OCI-LY1 (cell line): ENCODE results near the gene RAPH1.

Experiments used
- H2AFZ ChIP-seq: fragments of 200-600 bp; sonication (generic), shearing (Covaris generic); 2 replicates; pipeline ENCODE4 v1.6.0; 2014; ENCODE audit warnings: antibody characterized with exemption, mild to moderate bottlenecking, low read length
- H3F3A ChIP-seq: fragments of 200-600 bp; sonication (generic), shearing (Covaris generic); 2 replicates; pipeline ENCODE4 v1.6.0; 2014; ENCODE audit warnings: mild to moderate bottlenecking, antibody characterized with exemption, low read length, moderate library complexity; ENCODE audit not compliant: insufficient read depth
- H3K27ac ChIP-seq: fragments of 200-600 bp; sonication (generic); 2 replicates; pipeline ENCODE4 v1.5.1; 2014; ENCODE audit warnings: low read length, mixed run types, mild to moderate bottlenecking, low read depth; ENCODE audit not compliant: poor library complexity, severe bottlenecking
- H3K27me3 ChIP-seq: fragments of 200-600 bp; sonication (generic); 2 replicates; pipeline ENCODE4 v1.6.0; 2014; ENCODE audit warnings: antibody characterized with exemption, mild to moderate bottlenecking, low read length, moderate library complexity; ENCODE audit not compliant: insufficient read depth
- H3K36me3 ChIP-seq: fragments of 200-600 bp; sonication (generic); 2 replicates; pipeline ENCODE4 v1.6.1; 2014; ENCODE audit warnings: mild to moderate bottlenecking, antibody characterized with exemption, low read length, moderate library complexity, mixed read lengths; ENCODE audit not compliant: insufficient read depth
- H3K4me1 ChIP-seq: fragments of 200-600 bp; sonication (generic); 2 replicates; pipeline ENCODE4 v1.5.1; 2014; ENCODE audit warnings: mild to moderate bottlenecking, low read length, moderate library complexity; ENCODE audit not compliant: insufficient read depth, severe bottlenecking
- H3K4me2 ChIP-seq: fragments of 200-600 bp; sonication (generic), shearing (Covaris generic); 2 replicates; pipeline ENCODE4 v1.6.1; 2014; ENCODE audit warnings: low read length
- H3K4me3 ChIP-seq: fragments of 200-600 bp; sonication (generic); 2 replicates; pipeline ENCODE4 v1.5.1; 2014; ENCODE audit warnings: low read length, low read depth, mild to moderate bottlenecking, mixed read lengths; ENCODE audit not compliant: poor library complexity, severe bottlenecking
- H3K79me2 ChIP-seq: fragments of 200-600 bp; shearing (Covaris generic); 2 replicates; pipeline ENCODE4 v1.6.1; 2016; ENCODE audit warnings: mixed run types, low read length, mixed read lengths; ENCODE audit not compliant: insufficient read depth
- H3K9ac ChIP-seq: fragments of 200-600 bp; sonication (generic), shearing (Covaris generic); 2 replicates; pipeline ENCODE4 v1.6.1; 2014; ENCODE audit warnings: mild to moderate bottlenecking, low read length, mixed read lengths
- H3K9me2 ChIP-seq: fragments of 200-600 bp; sonication (generic), shearing (Covaris generic); 2 replicates; pipeline ENCODE4 v1.6.1; 2014; ENCODE audit warnings: low read depth, mild to moderate bottlenecking, low read length, mixed read lengths
- H3K9me3 ChIP-seq: fragments of 200-600 bp; shearing (Covaris generic); 2 replicates; pipeline ENCODE4 v1.6.1; 2014; ENCODE audit warnings: low read length, mixed read lengths
- H4K20me1 ChIP-seq: fragments of 200-600 bp; sonication (generic), shearing (Covaris generic); 2 replicates; pipeline ENCODE4 v1.6.0; 2016; ENCODE audit warnings: mild to moderate bottlenecking, low read length; ENCODE audit not compliant: insufficient read depth
- EZH2 ChIP-seq: fragments of 200-600 bp; sonication (generic), shearing (Covaris generic); IDR thresholded peaks from 2 replicates; pipeline ENCODE4 v1.8.0; 2017; ENCODE audit warnings: borderline replicate concordance, mixed run types, mild to moderate bottlenecking, antibody characterized with exemption, low read length, moderate library complexity, mixed read lengths
- TF ChIP-seq, protein P1 (sequence below): fragments of 200-600 bp; sonication (generic), shearing (Covaris generic); IDR thresholded peaks from 2 replicates; pipeline ENCODE4 v1.5.1; 2017; ENCODE audit warnings: mild to moderate bottlenecking, antibody characterized with exemption, low read length, moderate library complexity, mixed read lengths

Gene RAPH1

DNA sequence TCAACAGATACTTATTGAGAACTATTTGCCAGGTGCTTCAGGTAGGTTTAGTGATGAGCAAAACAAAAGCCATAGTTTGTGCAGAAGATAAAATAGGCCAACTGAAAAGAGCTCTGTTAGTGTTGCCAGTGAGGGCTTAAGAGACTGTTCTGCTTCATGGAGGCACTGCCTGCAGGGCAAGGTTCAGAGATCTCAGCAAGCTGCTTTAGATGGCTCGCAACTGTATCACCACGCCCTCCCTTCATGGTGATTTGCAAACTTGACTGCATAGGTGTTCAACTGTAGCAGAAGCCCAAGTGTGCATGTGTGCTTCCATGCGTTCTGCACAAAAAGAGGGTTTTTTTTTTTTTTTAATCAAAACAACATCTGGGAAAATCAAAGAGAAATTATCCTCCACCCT is 84.5 kb downstream of the RAPH1 start:
- Histone ChIP-seq H3K79me2 (no peaks in the 10 kb centered on the region), H3F3A (no peaks in the 10 kb centered on the region), H3K4me1 (peaks cover 4% of the 10 kb centered on the region), H3K27me3 (no peaks in the 10 kb centered on the region), H3K27ac (no peak overlapping the region), H4K20me1 (no peaks in the 10 kb centered on the region), H2AFZ (no peak overlapping the region), H3K4me3 (no peak overlapping the region), H3K4me2 (no peak overlapping the region), H3K9me2 (no peaks in the 10 kb centered on the region), H3K9me3 (no peaks in the 10 kb centered on the region), H3K9ac (no peak overlapping the region), H3K36me3 (no peaks in the 10 kb centered on the region)
- TF ChIP-seq EZH2 = no peak
- TF ChIP-seq, protein P1, sequence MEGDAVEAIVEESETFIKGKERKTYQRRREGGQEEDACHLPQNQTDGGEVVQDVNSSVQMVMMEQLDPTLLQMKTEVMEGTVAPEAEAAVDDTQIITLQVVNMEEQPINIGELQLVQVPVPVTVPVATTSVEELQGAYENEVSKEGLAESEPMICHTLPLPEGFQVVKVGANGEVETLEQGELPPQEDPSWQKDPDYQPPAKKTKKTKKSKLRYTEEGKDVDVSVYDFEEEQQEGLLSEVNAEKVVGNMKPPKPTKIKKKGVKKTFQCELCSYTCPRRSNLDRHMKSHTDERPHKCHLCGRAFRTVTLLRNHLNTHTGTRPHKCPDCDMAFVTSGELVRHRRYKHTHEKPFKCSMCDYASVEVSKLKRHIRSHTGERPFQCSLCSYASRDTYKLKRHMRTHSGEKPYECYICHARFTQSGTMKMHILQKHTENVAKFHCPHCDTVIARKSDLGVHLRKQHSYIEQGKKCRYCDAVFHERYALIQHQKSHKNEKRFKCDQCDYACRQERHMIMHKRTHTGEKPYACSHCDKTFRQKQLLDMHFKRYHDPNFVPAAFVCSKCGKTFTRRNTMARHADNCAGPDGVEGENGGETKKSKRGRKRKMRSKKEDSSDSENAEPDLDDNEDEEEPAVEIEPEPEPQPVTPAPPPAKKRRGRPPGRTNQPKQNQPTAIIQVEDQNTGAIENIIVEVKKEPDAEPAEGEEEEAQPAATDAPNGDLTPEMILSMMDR = no peak

DNA sequence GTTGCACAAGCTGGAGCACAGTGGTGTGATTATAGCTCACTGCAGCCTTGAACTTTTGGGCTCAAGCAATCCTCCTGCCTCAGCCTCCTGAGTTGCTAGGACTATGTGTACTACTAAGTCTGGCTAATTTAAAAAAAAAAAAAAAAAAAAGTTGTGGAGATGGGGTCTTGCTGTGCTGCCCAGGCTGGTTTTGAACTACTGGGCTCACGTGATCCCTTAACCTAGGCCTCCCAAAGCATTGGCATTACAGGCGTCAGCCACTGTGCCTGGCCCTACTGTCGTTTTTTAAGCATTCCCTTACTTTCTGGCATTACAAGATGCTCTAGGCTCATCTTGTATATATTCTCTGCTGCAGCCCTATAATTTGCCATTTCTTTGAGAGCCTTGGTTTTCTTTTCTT is 88.3 kb downstream of the RAPH1 start:
- Histone ChIP-seq H3F3A (no peaks in the 10 kb centered on the region), H3K9me2 (no peaks in the 10 kb centered on the region), H3K9me3 (no peaks in the 10 kb centered on the region), H2AFZ (no peak overlapping the region), H3K4me3 (no peak overlapping the region), H3K4me2 (no peak overlapping the region), H3K9ac (no peak overlapping the region), H3K79me2 (no peaks in the 10 kb centered on the region), H3K27ac (no peak overlapping the region), H3K36me3 (no peaks in the 10 kb centered on the region), H3K4me1 (peaks cover 4% of the 10 kb centered on the region), H3K27me3 (no peaks in the 10 kb centered on the region), H4K20me1 (no peaks in the 10 kb centered on the region)
- TF ChIP-seq EZH2 = no peak
- TF ChIP-seq, protein P1 = no peak

DNA sequence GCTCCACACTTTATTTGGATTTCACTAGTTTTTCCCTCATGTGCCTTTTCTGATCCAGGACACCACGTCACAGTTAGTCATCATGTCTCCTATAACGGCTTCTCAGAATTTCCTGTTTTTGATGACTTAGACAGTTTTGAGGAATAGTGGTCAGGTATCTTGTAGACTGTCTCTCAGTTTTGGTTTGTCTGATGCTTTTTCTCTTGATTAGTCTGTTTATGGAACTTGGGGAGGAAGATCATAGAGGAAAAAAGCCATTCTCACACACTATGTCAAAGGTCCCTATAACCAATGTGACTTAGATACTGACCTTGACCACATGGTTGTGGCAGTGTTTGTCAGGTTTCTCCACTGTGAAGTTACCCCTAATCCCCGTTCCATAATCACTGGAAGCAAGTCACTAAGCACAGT is 89.0 kb downstream of the RAPH1 start:
- H3K4me1 ChIP-seq = peaks cover 4% of the 10 kb centered on the region
- no peak overlapping the region for H3K9ac ChIP-seq
- H3F3A ChIP-seq = no peaks in the 10 kb centered on the region
- no peak overlapping the region for H3K4me2 ChIP-seq
- H3K36me3 ChIP-seq = no peaks in the 10 kb centered on the region
- TF ChIP-seq EZH2 = no peak
- TF ChIP-seq, protein P1 = no peak
- H2AFZ ChIP-seq = no peak overlapping the region
- H3K27ac ChIP-seq = no peak overlapping the region
- no peaks in the 10 kb centered on the region for H3K9me3 ChIP-seq
- no peaks in the 10 kb centered on the region for H4K20me1 ChIP-seq
- H3K27me3 ChIP-seq = no peaks in the 10 kb centered on the region
- H3K9me2 ChIP-seq = no peaks in the 10 kb centered on the region
- H3K79me2 ChIP-seq = no peaks in the 10 kb centered on the region
- H3K4me3 ChIP-seq = no peak overlapping the region
